ENCODE measurements around the gene DMXL2.

DNA sequence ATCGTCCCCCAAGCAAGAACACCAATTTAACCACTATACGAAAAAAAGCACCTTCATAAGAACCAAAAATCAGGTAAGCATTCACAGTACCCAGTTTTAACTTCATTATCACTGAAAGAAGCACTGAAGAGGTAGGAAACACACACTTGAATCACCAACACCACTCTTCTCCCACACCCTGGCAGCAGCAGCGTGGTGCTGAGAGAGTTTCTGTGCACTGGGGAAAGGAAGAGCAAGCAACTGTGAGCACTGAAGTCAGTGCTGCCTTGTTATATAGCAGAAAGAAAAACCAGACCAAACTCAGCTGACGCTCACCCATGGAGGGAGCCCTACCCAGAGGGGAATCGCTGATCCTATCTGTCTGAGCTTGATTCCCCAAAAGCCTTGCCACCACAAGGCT is 98.2 kb downstream of the DMXL2 start:
- no peak for TF ChIP-seq ZNF324 (tag by site-specific recombination; IDR thresholded peaks at IDR 0.05)
- TF ChIP-seq, protein P1, sequence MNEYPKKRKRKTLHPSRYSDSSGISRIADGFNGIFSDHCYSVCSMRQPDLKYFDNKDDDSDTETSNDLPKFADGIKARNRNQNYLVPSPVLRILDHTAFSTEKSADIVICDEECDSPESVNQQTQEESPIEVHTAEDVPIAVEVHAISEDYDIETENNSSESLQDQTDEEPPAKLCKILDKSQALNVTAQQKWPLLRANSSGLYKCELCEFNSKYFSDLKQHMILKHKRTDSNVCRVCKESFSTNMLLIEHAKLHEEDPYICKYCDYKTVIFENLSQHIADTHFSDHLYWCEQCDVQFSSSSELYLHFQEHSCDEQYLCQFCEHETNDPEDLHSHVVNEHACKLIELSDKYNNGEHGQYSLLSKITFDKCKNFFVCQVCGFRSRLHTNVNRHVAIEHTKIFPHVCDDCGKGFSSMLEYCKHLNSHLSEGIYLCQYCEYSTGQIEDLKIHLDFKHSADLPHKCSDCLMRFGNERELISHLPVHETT (tag by site-specific recombination; IDR thresholded peaks at IDR 0.05), result no peak
- TF ChIP-seq, protein P2, sequence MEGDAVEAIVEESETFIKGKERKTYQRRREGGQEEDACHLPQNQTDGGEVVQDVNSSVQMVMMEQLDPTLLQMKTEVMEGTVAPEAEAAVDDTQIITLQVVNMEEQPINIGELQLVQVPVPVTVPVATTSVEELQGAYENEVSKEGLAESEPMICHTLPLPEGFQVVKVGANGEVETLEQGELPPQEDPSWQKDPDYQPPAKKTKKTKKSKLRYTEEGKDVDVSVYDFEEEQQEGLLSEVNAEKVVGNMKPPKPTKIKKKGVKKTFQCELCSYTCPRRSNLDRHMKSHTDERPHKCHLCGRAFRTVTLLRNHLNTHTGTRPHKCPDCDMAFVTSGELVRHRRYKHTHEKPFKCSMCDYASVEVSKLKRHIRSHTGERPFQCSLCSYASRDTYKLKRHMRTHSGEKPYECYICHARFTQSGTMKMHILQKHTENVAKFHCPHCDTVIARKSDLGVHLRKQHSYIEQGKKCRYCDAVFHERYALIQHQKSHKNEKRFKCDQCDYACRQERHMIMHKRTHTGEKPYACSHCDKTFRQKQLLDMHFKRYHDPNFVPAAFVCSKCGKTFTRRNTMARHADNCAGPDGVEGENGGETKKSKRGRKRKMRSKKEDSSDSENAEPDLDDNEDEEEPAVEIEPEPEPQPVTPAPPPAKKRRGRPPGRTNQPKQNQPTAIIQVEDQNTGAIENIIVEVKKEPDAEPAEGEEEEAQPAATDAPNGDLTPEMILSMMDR (tag by site-specific recombination; IDR thresholded peaks at IDR 0.05), result no peak
- TF ChIP-seq ZNF169 (tag by site-specific recombination; IDR thresholded peaks at IDR 0.05), result no peak
- no peak for TF ChIP-seq ZNF776 (tag by site-specific recombination; IDR thresholded peaks at IDR 0.05; ENCODE audit: borderline replicate concordance)
- no peak for TF ChIP-seq ZNF366 (tag by site-specific recombination; conservative IDR thresholded peaks at IDR 0.05)
- no peak for TF ChIP-seq ZNF221 (tag by site-specific recombination; IDR thresholded peaks at IDR 0.05; ENCODE audit: borderline replicate concordance)
- TF ChIP-seq ZNF48 (tag by site-specific recombination; IDR thresholded peaks at IDR 0.05), result no peak
- TF ChIP-seq, protein P3, sequence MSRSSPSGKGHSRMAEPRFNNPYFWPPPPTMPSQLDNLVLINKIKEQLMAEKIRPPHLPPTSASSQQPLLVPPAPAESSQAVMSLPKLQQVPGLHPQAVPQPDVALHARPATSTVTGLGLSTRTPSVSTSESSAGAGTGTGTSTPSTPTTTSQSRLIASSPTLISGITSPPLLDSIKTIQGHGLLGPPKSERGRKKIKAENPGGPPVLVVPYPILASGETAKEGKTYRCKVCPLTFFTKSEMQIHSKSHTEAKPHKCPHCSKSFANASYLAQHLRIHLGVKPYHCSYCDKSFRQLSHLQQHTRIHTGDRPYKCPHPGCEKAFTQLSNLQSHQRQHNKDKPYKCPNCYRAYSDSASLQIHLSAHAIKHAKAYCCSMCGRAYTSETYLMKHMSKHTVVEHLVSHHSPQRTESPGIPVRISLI (tag by site-specific recombination; IDR thresholded peaks at IDR 0.05), result no peak
